Left lung (tissue), 10 donors: Measurements from ENCODE around the gene CD101. TPM values are rescaled to one million over a fixed set of nuclear protein-coding genes. Genes with fewer than 3 reads are reported as not detected.

ENCODE experiments used
- ATAC-seq: fragments of 200-7000 bp; cut with Tn5 transposase; one replicate; pipeline ENCODE4 v1.9.1; 2020; ENCODE audit warnings: moderate library complexity
- DNase-seq, 4 donors: peaks; one replicate each; pipeline ENCODE4 v3.0.0-alpha.2; 2013 to 2020
- H3K27ac ChIP-seq, 2 donors: fragments of 200-600 bp; sonication (generic) in 1 of 2; one replicate each; pipeline versions ENCODE4 v1.5.0 to v1.8.0; 2020 to 2021
- H3K27me3 ChIP-seq, 2 donors: fragments of 200-600 bp; sonication (generic) in 1 of 2; one replicate each; pipeline versions ENCODE4 v1.5.0 to v1.8.0; 2020 to 2021
- H3K36me3 ChIP-seq, 2 donors: fragments of 200-600 bp; sonication (generic) in 1 of 2; one replicate each; pipeline versions ENCODE4 v1.5.0 to v1.8.0; 2020 to 2021
- H3K4me1 ChIP-seq, 2 donors: fragments of 200-600 bp; one replicate each; pipeline ENCODE4 v1.8.0; 2021
- H3K4me3 ChIP-seq, 2 donors: fragments of 200-600 bp; sonication (generic) in 1 of 2; one replicate each; pipeline versions ENCODE4 v1.5.0 to v1.8.0; 2020 to 2021; ENCODE audit warnings: mild to moderate bottlenecking in 1 of 2
- H3K9me3 ChIP-seq, 2 donors: fragments of 200-600 bp; sonication (generic) in 1 of 2; one replicate each; pipeline versions ENCODE4 v1.5.0 to v1.8.0; 2020 to 2021
- intact Hi-C, 2 donors: fragments of 100-400 bp; cut with DNase I; formaldehyde crosslinking; loops; one replicate each; pipeline versions ENCODE4 v1.11.2 to v1.14.2; 2022
- polyA plus RNA-seq, 6 donors: library from polyadenylated mRNA; unstranded; fragments of 120-200 nt; gene quantifications; one replicate each; pipeline ENCODE4 v1.2.1, GENCODE V29; 2013; ENCODE audit not compliant: insufficient read length in 6 of 6
- total RNA-seq, 2 donors: library from RNA; stranded (reverse); fragmentation: NEBNext Ultra II Directional; extraction: Animal tissue kit (Norgen Biotek cat#: 25700); gene quantifications; one replicate each; pipeline ENCODE4 v1.2.1, GENCODE V29; 2021
- TF ChIP-seq, protein P1 (sequence below), 2 donors: fragments of 200-600 bp; sonication (generic) in 1 of 2; IDR thresholded peaks; one replicate each; pipeline versions ENCODE4 v1.5.0 to v1.8.0; 2021; ENCODE audit warnings: antibody characterized with exemption in 2 of 2
- donor health status: DM: no; HTN: yes; CAD: no.
- donor health status: DM: no; HTN: no; CAD: no.

CD101 gene
- total and polyA plus RNA-seq, 8 donors = 1.7 to 8.3 (median 2.5) TPM

GRCh38 chr1:117030271-117030877 lies 28.8 kb downstream of the CD101 start:
- no peak overlapping the region for H3K4me3 ChIP-seq

GRCh38 chr1:117032266-117032665 lies 30.7 kb downstream of the CD101 start:
- no peak overlapping the region for H3K27ac ChIP-seq
- no peaks in the 10 kb centered on the region for H3K9me3 ChIP-seq
- no peak overlapping the region for H3K4me3 ChIP-seq
- intact Hi-C loops = no loop called here
- TF ChIP-seq, protein P1, sequence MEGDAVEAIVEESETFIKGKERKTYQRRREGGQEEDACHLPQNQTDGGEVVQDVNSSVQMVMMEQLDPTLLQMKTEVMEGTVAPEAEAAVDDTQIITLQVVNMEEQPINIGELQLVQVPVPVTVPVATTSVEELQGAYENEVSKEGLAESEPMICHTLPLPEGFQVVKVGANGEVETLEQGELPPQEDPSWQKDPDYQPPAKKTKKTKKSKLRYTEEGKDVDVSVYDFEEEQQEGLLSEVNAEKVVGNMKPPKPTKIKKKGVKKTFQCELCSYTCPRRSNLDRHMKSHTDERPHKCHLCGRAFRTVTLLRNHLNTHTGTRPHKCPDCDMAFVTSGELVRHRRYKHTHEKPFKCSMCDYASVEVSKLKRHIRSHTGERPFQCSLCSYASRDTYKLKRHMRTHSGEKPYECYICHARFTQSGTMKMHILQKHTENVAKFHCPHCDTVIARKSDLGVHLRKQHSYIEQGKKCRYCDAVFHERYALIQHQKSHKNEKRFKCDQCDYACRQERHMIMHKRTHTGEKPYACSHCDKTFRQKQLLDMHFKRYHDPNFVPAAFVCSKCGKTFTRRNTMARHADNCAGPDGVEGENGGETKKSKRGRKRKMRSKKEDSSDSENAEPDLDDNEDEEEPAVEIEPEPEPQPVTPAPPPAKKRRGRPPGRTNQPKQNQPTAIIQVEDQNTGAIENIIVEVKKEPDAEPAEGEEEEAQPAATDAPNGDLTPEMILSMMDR (IDR thresholded peaks at IDR 0.05) = no peak
- ATAC-seq = no peak
- peaks cover 0 to 11% of the 10 kb centered on the region in 2 donors for H3K36me3 ChIP-seq
- no peak for DNase-seq
- no peaks in the 10 kb centered on the region for H3K4me1 ChIP-seq
- H3K27me3 ChIP-seq = no peaks in the 10 kb centered on the region

More at GRCh38 chr1:117030271-117030877, 28.8 kb downstream of the CD101 start:
- TF ChIP-seq, protein P1 (IDR thresholded peaks at IDR 0.05) = no peak
- intact Hi-C loops = no loop called here
- no peaks in the 10 kb centered on the region for H3K36me3 ChIP-seq
- H3K9me3 ChIP-seq = no peaks in the 10 kb centered on the region
- no peaks in the 10 kb centered on the region for H3K27me3 ChIP-seq
- DNase-seq (no peak), ATAC-seq (no peak)
- no peaks in the 10 kb centered on the region for H3K4me1 ChIP-seq
- H3K27ac ChIP-seq = no peak overlapping the region

GRCh38 chr1:117032681-117033539 lies 31.4 kb downstream of the CD101 start:
- no peaks in the 10 kb centered on the region for H3K4me1 ChIP-seq
- no peaks in the 10 kb centered on the region for H3K9me3 ChIP-seq
- peaks cover 0 to 11% of the 10 kb centered on the region in 2 donors for H3K36me3 ChIP-seq
- ATAC-seq (no peak), DNase-seq (no peak)
- TF ChIP-seq, protein P1 (IDR thresholded peaks at IDR 0.05) = no peak
- H3K4me3 ChIP-seq = no peak overlapping the region
- H3K27ac ChIP-seq = no peak overlapping the region
- intact Hi-C loops = no loop called here
- H3K27me3 ChIP-seq = no peaks in the 10 kb centered on the region

GRCh38 chr1:117033772-117034171 lies 32.2 kb downstream of the CD101 start:
- intact Hi-C loops = no loop called here
- H3K27ac ChIP-seq = no peak overlapping the region
- TF ChIP-seq, protein P1 (IDR thresholded peaks at IDR 0.05) = no peak

DNA sequence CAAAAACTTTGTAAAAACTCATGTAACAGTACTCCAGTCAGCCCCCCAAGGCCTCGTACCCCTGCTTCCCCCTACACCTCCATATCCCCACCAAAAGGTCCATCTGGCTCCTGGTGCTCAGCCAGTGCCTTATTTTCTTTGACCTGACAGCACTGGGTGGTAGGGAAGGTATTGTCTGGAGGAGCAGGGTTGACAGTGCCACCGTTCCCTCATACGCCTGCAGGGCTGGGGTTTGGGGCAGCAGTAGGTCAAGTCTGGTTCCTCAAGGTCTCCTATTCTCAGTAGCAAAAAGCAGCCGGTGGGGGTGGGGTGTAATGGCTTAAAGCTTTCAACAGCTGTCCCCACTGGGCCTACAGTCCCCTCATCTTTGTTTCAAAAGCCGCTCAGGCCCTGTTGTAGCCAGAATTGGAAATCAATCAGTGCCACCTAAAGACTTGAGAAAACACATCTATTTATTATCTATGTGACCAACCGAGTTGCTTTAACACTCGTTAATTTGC lies 33.3 kb downstream of the CD101 start:
- TF ChIP-seq, protein P1 (IDR thresholded peaks at IDR 0.05) = no peak
- H3K36me3 ChIP-seq = peaks cover 0 to 11% of the 10 kb centered on the region in 2 donors
- H3K27me3 ChIP-seq = no peaks in the 10 kb centered on the region
- intact Hi-C loops = no loop called here
- no peak overlapping the region for H3K27ac ChIP-seq
- DNase-seq (no peak), ATAC-seq (no peak)
- H3K4me3 ChIP-seq = no peak overlapping the region
- no peaks in the 10 kb centered on the region for H3K4me1 ChIP-seq
- H3K9me3 ChIP-seq = no peaks in the 10 kb centered on the region

More at GRCh38 chr1:117033772-117034171, 32.2 kb downstream of the CD101 start:
- Histone ChIP-seq H3K36me3 (peaks cover 0 to 11% of the 10 kb centered on the region in 2 donors), H3K4me3 (no peak overlapping the region), H3K9me3 (no peaks in the 10 kb centered on the region), H3K27me3 (no peaks in the 10 kb centered on the region), H3K4me1 (no peaks in the 10 kb centered on the region)
- DNase-seq (no peak), ATAC-seq (no peak)
